Keratinocyte (primary cell): ENCODE results near the gene SIGLEC8. TPM values are rescaled to one million over a fixed set of nuclear protein-coding genes. Genes with fewer than 3 reads are reported as not detected.

Source experiments
- DNase-seq: peaks from one replicate; pipeline ENCODE4 v3.0.0-alpha.2; 2011; ENCODE audit warnings: low read depth, missing footprints, low spot score
- FAIRE-seq: peaks from 2 replicates; lab custom pipeline; 2011; peaks lifted over from hg19 to GRCh38; lab: Jason Lieb, UNC
- H2AFZ ChIP-seq: 2 replicates; pipeline ENCODE4 v1.6.0; 2012; ENCODE audit warnings: low read length, control low read depth, inconsistent platforms; ENCODE audit not compliant: control insufficient read depth
- H3K27ac ChIP-seq: 2 replicates; pipeline ENCODE4 v1.5.1; 2011; ENCODE audit warnings: low read length; ENCODE audit not compliant: control insufficient read depth, insufficient read depth
- H3K27me3 ChIP-seq: 3 replicates; pipeline ENCODE4 v1.6.0; 2011; ENCODE audit warnings: low read length; ENCODE audit not compliant: control insufficient read depth, insufficient read depth; ENCODE audit errors: extremely low read depth
- H3K36me3 ChIP-seq, 2 experiments: 2 replicates in 1 of 2; 3 replicates in 1 of 2; pipeline ENCODE4 v1.5.1; 2011; ENCODE audit warnings: low read length in 2 of 2, mild to moderate bottlenecking in 1 of 2; ENCODE audit not compliant: control insufficient read depth in 2 of 2, insufficient read depth in 2 of 2; ENCODE audit errors: extremely low read depth in 1 of 2
- H3K4me1 ChIP-seq: 3 replicates; pipeline ENCODE4 v1.5.1; 2011; ENCODE audit warnings: low read length; ENCODE audit not compliant: control insufficient read depth, insufficient read depth; ENCODE audit errors: extremely low read depth
- H3K4me2 ChIP-seq: 3 replicates; pipeline ENCODE4 v1.6.0; 2011; ENCODE audit warnings: low read depth, low read length; ENCODE audit not compliant: control insufficient read depth, insufficient read depth; ENCODE audit errors: extremely low read depth
- H3K4me3 ChIP-seq, 3 experiments: fragments of 200-600 bp in 1 of 3; sonication (generic) in 1 of 3; 2 replicates in 2 of 3; 3 replicates in 1 of 3; pipeline ENCODE4 v1.5.1; 2011 to 2016; ENCODE audit warnings: low read length in 3 of 3, mild to moderate bottlenecking in 3 of 3, control low read depth in 2 of 3, inconsistent platforms in 1 of 3, low read depth in 1 of 3, mixed read lengths in 1 of 3, mixed run types in 1 of 3, moderate library complexity in 1 of 3; ENCODE audit not compliant: control insufficient read depth in 2 of 3, insufficient read depth in 2 of 3; ENCODE audit errors: extremely low read depth in 1 of 3
- H3K79me2 ChIP-seq: 2 replicates; pipeline ENCODE4 v1.6.0; 2012; ENCODE audit warnings: low read length; ENCODE audit not compliant: control insufficient read depth, insufficient read depth
- H3K9ac ChIP-seq: 3 replicates; pipeline ENCODE4 v1.6.0; 2011; ENCODE audit warnings: low read length; ENCODE audit not compliant: control insufficient read depth, insufficient read depth; ENCODE audit errors: extremely low read depth
- H3K9me1 ChIP-seq: 3 replicates; pipeline ENCODE4 v1.6.0; 2011; ENCODE audit warnings: low read length; ENCODE audit not compliant: control insufficient read depth, insufficient read depth; ENCODE audit errors: extremely low read depth
- H3K9me3 ChIP-seq: 2 replicates; pipeline ENCODE4 v1.5.1; 2012; ENCODE audit warnings: low read depth, low read length; ENCODE audit not compliant: control insufficient read depth
- H4K20me1 ChIP-seq: 3 replicates; pipeline ENCODE4 v1.6.0; 2011; ENCODE audit warnings: low read length; ENCODE audit not compliant: control insufficient read depth, insufficient read depth; ENCODE audit errors: extremely low read depth
- CTCF ChIP-seq, 3 experiments: IDR thresholded peaks in 1 of 3; conservative IDR thresholded peaks in 1 of 3; optimal IDR thresholded peaks in 1 of 3; 2 replicates in 2 of 3; 3 replicates in 1 of 3; pipeline versions ENCODE3 to v1.5.1; 2011; ENCODE audit warnings: low read length in 3 of 3, mild to moderate bottlenecking in 3 of 3, moderate library complexity in 2 of 3, control low read depth in 1 of 3, inconsistent platforms in 1 of 3; ENCODE audit not compliant: insufficient read depth in 2 of 3; ENCODE audit errors: extremely low read depth in 1 of 3
- EZH2 ChIP-seq: IDR thresholded peaks from one replicate; pipeline ENCODE4 v1.6.1; 2012; ENCODE audit warnings: inconsistent platforms, mild to moderate bottlenecking, low read length, moderate library complexity
- dilution Hi-C: fragments of 300-500 bp; cut with MboI; formaldehyde crosslinking; loops from one replicate; pipeline ENCODE4 v1.7.0; 2020; ENCODE audit warnings: low sequenced_read_pairs; ENCODE audit not compliant: extremely low pct_ligation_motif_present
- polyA minus RNA-seq, 3 experiments: library from RNA; depleted of rRNA, polyadenylated mRNA; stranded (reverse); fragments of >200 nt; gene quantifications; 1 replicate in 1 of 3; 2 replicates in 1 of 3; 3 replicates in 1 of 3; pipeline ENCODE4 v1.2.3, GENCODE V29; 2011
- polyA plus RNA-seq, 5 experiments: library from polyadenylated mRNA; depleted of rRNA in 3 of 5; stranded (reverse) in 3 of 5; stranded (forward) in 1 of 5; unstranded in 1 of 5; fragments of >200 nt; gene quantifications; 1 replicate in 1 of 5; 2 replicates in 3 of 5; 3 replicates in 1 of 5; pipeline versions ENCODE4 v1.2.1 to v1.2.3, GENCODE V29; 2011 to 2012; ENCODE audit warnings: missing spikeins in 2 of 5, low read depth in 1 of 5, low replicate concordance in 1 of 5

The SIGLEC8 gene
- polyA plus RNA-seq (not detected in 3 replicates), polyA minus RNA-seq (not detected in 3 replicates)
- polyA plus RNA-seq (2011; ENCODE audit: low read depth), result not detected
- not detected in 2 replicates for polyA plus RNA-seq (2011; cell fraction: cytosol; rRNA removed)
- polyA plus RNA-seq (2011; cell fraction: nucleus; rRNA removed), result not detected in 2 replicates
- not detected in 2 replicates for polyA plus RNA-seq (2012; ENCODE audit: low replicate concordance)
- polyA minus RNA-seq (2011; cell fraction: cytosol; rRNA and poly(A)+ RNA removed), result not detected
- not detected in 2 replicates for polyA minus RNA-seq (2011; cell fraction: nucleus; rRNA and poly(A)+ RNA removed)

- no peaks in the 10 kb centered on the region for H3K4me1 ChIP-seq
- TF ChIP-seq CTCF (optimal IDR thresholded peaks at IDR 0.05 in 1 of 3, IDR thresholded peaks at IDR 0.05 in 1 of 3, conservative IDR thresholded peaks at IDR 0.05 in 1 of 3; ENCODE audit: extremely low read depth in 1 of 3, insufficient read depth in 2 of 3, low read length in 3 of 3) (no peak), EZH2 (no peak)
- no peak within 1 kb of the TSS for H3K4me2 ChIP-seq
- H4K20me1 ChIP-seq, result no peaks in the 10 kb centered on the region
- no peak within 1 kb of the TSS for H3K4me3 ChIP-seq
- no peak within 1 kb of the TSS for H3K9ac ChIP-seq
- H3K36me3 ChIP-seq, result no peaks in the 10 kb centered on the region
- H3K27me3 ChIP-seq, result no peaks in the 10 kb centered on the region
- no peak within 1 kb of the TSS for H3K27ac ChIP-seq
- H3K79me2 ChIP-seq, result no peaks in the 10 kb centered on the region
- no peak for FAIRE-seq
- H3K9me1 ChIP-seq, result no peaks in the 10 kb centered on the region
- no peak for DNase-seq
- H3K9me3 ChIP-seq, result no peaks in the 10 kb centered on the region
- no peak within 1 kb of the TSS for H2AFZ ChIP-seq
- dilution Hi-C loops, result no loop called here
Measured at GRCh38 chr19:51458051-51458645, at the start of gene SIGLEC8. Gene SIGLEC8 (minus strand): TSS chr19:51458454. CDS start chr19:51458387, 67 bp downstream.

- H3K9me1 ChIP-seq, result no peaks in the 10 kb centered on the region
- H3K27me3 ChIP-seq, result no peaks in the 10 kb centered on the region
- dilution Hi-C loops, result no loop called here
- FAIRE-seq (no peak), DNase-seq (no peak)
- no peak overlapping the region for H3K27ac ChIP-seq
- H3K4me1 ChIP-seq, result no peaks in the 10 kb centered on the region
- no peaks in the 10 kb centered on the region for H3K36me3 ChIP-seq
- no peak overlapping the region for H3K4me3 ChIP-seq
- no peak overlapping the region for H3K4me2 ChIP-seq
- no peak overlapping the region for H2AFZ ChIP-seq
- no peak overlapping the region for H3K9ac ChIP-seq
- H3K79me2 ChIP-seq, result no peaks in the 10 kb centered on the region
- TF ChIP-seq EZH2, result no peak
- no peak for TF ChIP-seq CTCF (optimal IDR thresholded peaks at IDR 0.05 in 1 of 3, IDR thresholded peaks at IDR 0.05 in 1 of 3, conservative IDR thresholded peaks at IDR 0.05 in 1 of 3; ENCODE audit: extremely low read depth in 1 of 3, insufficient read depth in 2 of 3, low read length in 3 of 3)
- no peaks in the 10 kb centered on the region for H4K20me1 ChIP-seq
- no peaks in the 10 kb centered on the region for H3K9me3 ChIP-seq
Measured at GRCh38 chr19:51507640-51508058, 49.4 kb upstream of the SIGLEC8 start.
